IPS-NIHi7 (cell line): ENCODE results near the gene HPSE2.
"Not testable (repeated sequence)": the region's sequence is repeated elsewhere in the genome, so short reads cannot be mapped to it uniquely, and the experiment has no call there.

Experiments used
- DNase-seq: peaks from one replicate; pipeline ENCODE4 v3.0.0; 2012; ENCODE audit warnings: mixed read lengths; ENCODE audit errors: extremely low spot score

The HPSE2 gene

GRCh38 chr10:98567391-98568133, 668.1 kb downstream of the HPSE2 start:
- DNase-seq = no peak

- DNase-seq = no peak
These were observed 671.8 kb downstream of the HPSE2 start for GRCh38 chr10:98563811-98564210.

GRCh38 chr10:98560565-98560964, 675.1 kb downstream of the HPSE2 start:
- DNase-seq = no peak

DNA sequence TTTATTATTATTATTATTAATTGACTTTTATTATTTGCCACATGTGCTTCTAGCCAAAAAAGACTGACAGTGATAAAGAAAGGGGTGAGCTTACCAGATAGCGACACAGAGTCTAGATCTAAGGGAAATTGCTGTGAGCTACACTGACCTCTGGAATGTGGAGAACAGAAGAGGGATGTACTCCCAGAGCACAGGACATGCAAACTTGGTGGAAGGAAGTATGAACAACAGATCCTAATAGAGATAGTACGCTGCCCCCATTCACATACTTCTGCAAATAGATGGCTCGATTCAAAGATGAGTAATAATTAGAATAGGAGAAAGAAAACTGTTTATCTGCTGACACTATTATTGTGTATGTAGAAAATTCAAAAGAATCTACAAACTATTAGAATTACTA, 679.6 kb downstream of the HPSE2 start:
- DNase-seq = no peak

GRCh38 chr10:98555021-98555619, 680.5 kb downstream of the HPSE2 start:
- no peak for DNase-seq

DNA sequence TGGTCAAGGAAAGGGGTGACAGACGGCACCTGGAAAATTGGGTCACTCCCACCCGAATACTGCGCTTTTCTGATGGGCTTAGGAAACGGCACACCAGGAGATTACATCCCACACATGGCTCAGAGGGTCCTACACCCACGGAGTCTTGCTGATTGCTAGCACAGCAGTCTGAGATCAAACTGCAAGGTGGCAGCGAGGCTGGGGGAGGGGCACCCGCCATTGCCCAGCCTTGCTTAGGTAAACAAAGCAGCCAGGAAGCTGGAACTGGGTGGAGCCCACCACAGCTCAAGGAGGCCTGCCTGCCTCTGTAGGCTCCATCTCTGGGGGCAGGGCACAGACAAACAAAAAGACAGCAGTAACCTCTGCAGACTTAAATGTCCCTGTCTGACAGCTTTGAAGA, 694.1 kb downstream of the HPSE2 start:
- DNase-seq = not testable (repeated sequence)

- DNase-seq = no peak
These were observed 696.1 kb downstream of the HPSE2 start for GRCh38 chr10:98539578-98539977.

DNA sequence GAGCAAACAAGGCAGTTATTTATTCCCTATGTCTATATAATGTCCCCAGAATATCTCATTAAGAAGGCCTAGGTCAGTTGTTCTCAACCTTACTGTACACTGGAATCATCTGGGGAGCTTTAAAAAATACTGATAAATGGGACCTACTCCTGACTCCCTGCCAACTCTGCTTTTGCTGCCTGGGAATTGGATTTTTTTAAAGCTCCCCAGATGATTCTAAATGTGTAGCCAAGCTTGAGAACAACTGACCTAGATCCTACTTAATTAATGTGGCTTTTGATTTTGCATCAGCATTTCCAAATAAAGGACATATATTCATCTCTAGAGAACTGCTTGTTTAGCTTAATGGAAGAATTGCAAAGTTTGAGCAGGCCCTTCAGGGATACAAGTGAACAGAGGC, 697.2 kb downstream of the HPSE2 start:
- no peak for DNase-seq

- no peak for DNase-seq
These were observed 699.1 kb downstream of the HPSE2 start for GRCh38 chr10:98536551-98536950.

DNA sequence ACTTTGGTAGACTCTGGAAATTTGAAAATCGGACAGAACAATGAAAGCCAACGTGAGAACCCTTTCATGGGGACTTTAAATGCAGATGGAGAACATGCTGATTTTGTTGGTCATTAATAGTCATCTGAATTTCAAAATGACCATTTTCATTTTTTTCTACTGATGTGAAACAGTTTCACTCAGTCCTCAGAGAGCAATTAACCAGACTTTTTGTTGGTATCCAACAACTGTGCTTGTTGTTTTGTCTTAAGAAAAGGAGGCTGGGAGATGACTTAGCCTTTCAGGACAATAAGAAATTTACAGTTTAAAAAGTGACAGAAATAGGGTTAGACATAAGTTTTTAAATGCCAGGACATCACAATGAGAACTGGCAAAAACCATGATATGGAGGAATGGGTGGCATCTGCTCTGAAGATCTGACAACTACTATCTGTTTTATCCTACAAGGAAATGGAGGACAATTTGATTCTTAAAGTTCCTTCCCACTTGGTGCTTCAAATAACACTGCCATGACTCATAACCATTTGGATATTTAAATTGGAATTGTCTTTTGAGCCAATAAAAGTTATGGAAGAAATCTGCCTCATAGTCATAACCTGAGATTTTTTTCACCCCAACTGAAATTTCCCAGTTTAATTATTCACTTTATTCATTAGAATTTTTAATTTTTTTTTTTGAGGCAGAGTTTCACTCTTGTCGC, 701.8 kb downstream of the HPSE2 start:
- no peak for DNase-seq

DNA sequence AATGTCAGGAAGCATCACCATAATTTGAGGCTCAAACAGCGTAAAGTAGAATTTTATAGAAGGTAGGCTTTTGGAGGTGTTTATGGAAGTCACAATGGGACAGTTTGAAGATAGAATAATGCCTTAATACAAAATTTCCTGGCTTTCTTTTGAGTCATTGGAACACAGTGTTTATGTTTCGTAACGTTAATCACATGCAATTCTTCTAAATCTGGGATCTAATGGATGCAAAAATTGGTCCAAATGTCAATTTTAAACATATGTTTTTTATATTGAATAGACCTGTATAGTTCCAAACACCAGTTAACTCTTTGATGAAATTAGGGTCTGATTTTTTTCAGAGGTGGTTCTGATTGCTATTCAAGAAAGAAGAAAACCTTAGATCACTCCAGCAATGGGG, 702.4 kb downstream of the HPSE2 start:
- DNase-seq = no peak

- DNase-seq = no peak
These were observed 706.9 kb downstream of the HPSE2 start for GRCh38 chr10:98528805-98529183.

DNA sequence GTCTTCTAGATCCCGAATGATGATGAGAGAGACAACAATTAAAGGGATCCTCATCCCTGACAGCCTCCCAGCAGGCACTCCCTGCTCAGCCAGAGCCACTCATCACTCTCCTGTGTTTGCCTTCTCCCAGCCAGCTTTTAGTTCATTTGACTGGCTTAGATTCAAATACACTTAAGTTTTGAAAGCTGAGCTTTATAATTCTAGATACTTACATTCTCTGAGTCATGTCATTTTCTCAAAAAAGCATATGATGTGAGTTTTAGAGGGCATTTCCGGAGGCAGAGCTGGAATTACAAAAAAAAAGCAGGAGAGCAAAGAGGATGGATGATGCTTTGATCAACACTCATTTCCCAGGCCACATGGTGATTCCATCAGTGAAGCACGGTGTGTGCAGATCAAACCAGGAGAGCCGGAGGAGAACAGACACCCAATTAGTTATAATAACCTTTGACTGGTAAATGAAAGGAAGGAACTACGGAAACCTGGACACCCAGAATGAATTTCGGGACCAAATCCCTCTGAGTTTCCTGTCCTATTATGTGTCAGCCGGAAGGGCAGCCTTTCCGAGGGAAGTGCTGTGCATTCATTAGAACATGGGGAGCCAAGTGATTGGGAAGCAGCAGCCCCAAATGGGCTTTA, 707.4 kb downstream of the HPSE2 start:
- no peak for DNase-seq

- no peak for DNase-seq
These were observed 709.7 kb downstream of the HPSE2 start for GRCh38 chr10:98525969-98526368.

GRCh38 chr10:98524124-98524523, 711.5 kb downstream of the HPSE2 start:
- DNase-seq = no peak

- no peak for DNase-seq
These were observed 715.8 kb downstream of the HPSE2 start for GRCh38 chr10:98519841-98520240.

DNA sequence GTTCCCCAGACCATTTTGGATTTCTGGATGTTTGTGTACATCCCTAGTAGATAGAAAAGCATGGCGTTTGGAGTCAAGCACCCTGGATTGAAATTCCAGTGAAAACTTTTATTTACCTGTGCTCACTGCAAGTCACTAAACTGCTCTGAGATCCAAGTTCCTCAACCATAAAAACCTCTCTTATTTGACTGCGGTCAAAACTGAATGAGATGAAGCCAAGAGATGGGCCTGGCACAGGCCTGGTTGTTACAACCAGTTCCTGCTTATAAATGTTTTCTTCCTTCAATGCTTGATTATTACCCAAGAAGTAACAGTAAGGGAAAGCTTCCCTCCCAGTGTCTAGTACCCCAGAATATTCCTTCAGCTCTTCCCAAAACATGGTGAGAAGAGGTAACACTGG, 718.0 kb downstream of the HPSE2 start:
- no peak for DNase-seq

DNA sequence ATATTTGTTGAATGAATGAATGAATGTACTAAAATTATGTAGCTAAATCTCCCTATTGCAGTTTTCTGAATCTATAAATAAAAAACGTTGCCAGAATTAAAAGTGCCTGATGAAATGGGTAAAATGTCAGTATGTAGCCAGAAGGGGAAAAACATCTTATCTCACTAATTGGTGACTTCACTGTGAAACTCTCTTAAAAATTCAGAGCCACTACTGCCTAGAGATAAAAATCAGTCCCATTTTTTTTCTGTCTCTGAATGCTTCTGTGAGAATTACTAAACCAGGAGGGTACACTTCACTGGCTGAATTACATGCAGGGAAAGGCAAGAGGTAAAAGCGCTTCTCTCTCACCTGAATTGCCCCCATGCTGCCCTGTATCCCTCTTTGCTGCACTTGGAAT, 719.3 kb downstream of the HPSE2 start:
- no peak for DNase-seq

GRCh38 chr10:98513704-98514103, 721.9 kb downstream of the HPSE2 start:
- DNase-seq = no peak

DNA sequence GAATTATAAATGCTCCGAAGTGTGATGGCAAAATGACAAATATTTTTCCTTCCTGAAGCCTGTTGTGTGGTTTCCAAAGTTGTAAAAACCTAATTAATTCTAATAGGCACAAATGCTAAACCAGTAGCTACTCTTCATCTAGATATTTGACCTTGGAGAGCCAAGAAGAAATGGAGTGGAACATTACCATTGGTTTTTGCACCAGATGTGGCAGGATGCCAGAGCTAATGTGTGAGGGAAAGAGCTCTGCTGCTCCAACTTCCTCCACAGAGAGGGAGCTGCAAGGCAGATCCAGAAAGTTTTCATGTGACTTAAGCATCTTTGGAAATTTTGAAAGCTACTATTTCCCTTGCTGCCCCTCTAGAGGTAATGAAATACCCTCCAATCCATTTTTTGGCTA, 723.8 kb downstream of the HPSE2 start:
- no peak for DNase-seq

GRCh38 chr10:98510412-98510995, 725.1 kb downstream of the HPSE2 start:
- DNase-seq = no peak

DNA sequence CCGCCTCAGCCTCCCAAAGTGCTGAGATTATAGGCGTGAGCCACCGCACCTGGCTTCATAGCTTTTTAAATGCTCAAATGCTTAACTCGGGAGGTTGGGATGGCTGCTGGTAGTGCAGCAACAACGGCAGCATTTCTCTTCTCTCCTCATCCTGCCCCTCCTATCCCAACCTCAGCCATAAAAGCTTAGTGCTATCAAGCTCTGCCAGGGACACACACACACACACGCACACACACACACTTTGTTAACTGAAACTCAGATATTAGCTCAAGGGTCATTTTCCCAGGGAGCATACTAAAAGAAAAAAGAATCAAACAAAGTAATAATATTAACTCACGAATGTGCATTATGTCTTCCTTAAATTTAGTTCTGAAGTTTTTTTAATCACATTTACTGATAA, 725.9 kb downstream of the HPSE2 start:
- no peak for DNase-seq
